HEK293 (cell line): ENCODE results near the gene GAMT.
A peak's percentile ranks its signal among the peaks of the same experiment; 100 is the strongest.

Experiments used
- CTCF ChIA-PET: fragments of 350-600 bp; formaldehyde crosslinking; extraction: SDS; loops from one replicate; lab custom pipeline; 2021; ENCODE audit warnings: antibody characterized with exemption; lab: Yijun Ruan, JAX
- POLR2A ChIA-PET: fragments of 300-600 bp; formaldehyde crosslinking; extraction: SDS; loops from one replicate; lab custom pipeline; 2020; ENCODE audit warnings: antibody characterized with exemption, inconsistent platforms; lab: Yijun Ruan, JAX
- H3K27ac ChIP-seq: fragments of 200-500 bp; sonication (Bioruptor generic); 2 replicates; pipeline ENCODE4 v1.5.1; 2014; ENCODE audit warnings: low read depth, low read length, control low read depth, inconsistent platforms; ENCODE audit errors: extremely low read depth
- H3K36me3 ChIP-seq, 2 experiments: fragments of 200-500 bp in 1 of 2; sonication (Bioruptor generic) in 1 of 2; 1 replicate in 1 of 2; 2 replicates in 1 of 2; pipeline ENCODE4 v1.5.1; 2014 to 2017; ENCODE audit warnings: inconsistent platforms in 2 of 2, low read length in 2 of 2; ENCODE audit not compliant: control insufficient read depth in 2 of 2, insufficient read depth in 1 of 2
- H3K4me1 ChIP-seq: fragments of 200-500 bp; sonication (Bioruptor generic); 2 replicates; pipeline ENCODE4 v1.5.1; 2014; ENCODE audit warnings: mild to moderate bottlenecking, low read length, inconsistent platforms; ENCODE audit not compliant: control insufficient read depth, insufficient read depth
- H3K4me3 ChIP-seq: 2 replicates; pipeline ENCODE4 v1.5.1; 2011; ENCODE audit warnings: low read depth, mild to moderate bottlenecking, control low read depth, low read length, moderate library complexity
- H3K9me3 ChIP-seq: fragments of 200-500 bp; sonication (Bioruptor generic); 2 replicates; pipeline ENCODE4 v1.5.1; 2014; ENCODE audit warnings: low read depth, low read length, inconsistent platforms; ENCODE audit not compliant: control insufficient read depth, insufficient read depth
- EGR2 ChIP-seq: fragments of 450-650 bp; formaldehyde crosslinking; IDR thresholded peaks from 2 replicates; pipeline ENCODE4 v1.5.1; 2016; ENCODE audit warnings: low read depth, missing biosample characterization, missing genetic modification characterization
- GLIS1 ChIP-seq: fragments of 450-650 bp; formaldehyde crosslinking; IDR thresholded peaks from 2 replicates; pipeline ENCODE4 v1.5.1; 2016; ENCODE audit warnings: missing biosample characterization, missing genetic modification characterization
- KLF7 ChIP-seq: fragments of 450-650 bp; formaldehyde crosslinking; IDR thresholded peaks from 2 replicates; pipeline ENCODE4 v1.5.1; 2016; ENCODE audit warnings: missing biosample characterization, missing genetic modification characterization, borderline replicate concordance
- MEIS1 ChIP-seq: sonication (generic); formaldehyde crosslinking; IDR thresholded peaks from 2 replicates; pipeline ENCODE4 v1.8.1; 2022; ENCODE audit warnings: missing genetic modification reagents, mild to moderate bottlenecking, borderline replicate concordance
- SCRT1 ChIP-seq: fragments of 450-650 bp; formaldehyde crosslinking; IDR thresholded peaks from 2 replicates; pipeline ENCODE4 v1.5.1; 2016; ENCODE audit warnings: missing biosample characterization, missing genetic modification characterization, borderline replicate concordance
- SCRT2 ChIP-seq: fragments of 450-650 bp; formaldehyde crosslinking; IDR thresholded peaks from 2 replicates; pipeline ENCODE4 v1.5.1; 2016; ENCODE audit warnings: missing biosample characterization, missing genetic modification characterization
- SP2 ChIP-seq: fragments of 450-650 bp; formaldehyde crosslinking; IDR thresholded peaks from 2 replicates; pipeline ENCODE4 v1.5.1; 2016; ENCODE audit warnings: missing biosample characterization, missing genetic modification characterization
- WT1 ChIP-seq: fragments of 450-650 bp; formaldehyde crosslinking; IDR thresholded peaks from 2 replicates; pipeline ENCODE4 v1.5.1; 2016; ENCODE audit warnings: missing biosample characterization, missing genetic modification characterization
- ZBTB44 ChIP-seq: fragments of 450-650 bp; IDR thresholded peaks from 2 replicates; pipeline ENCODE4 v1.5.1; 2018; ENCODE audit warnings: missing biosample characterization, mild to moderate bottlenecking, missing genetic modification characterization
- ZBTB6 ChIP-seq: fragments of 450-650 bp; formaldehyde crosslinking; IDR thresholded peaks from 2 replicates; pipeline ENCODE4 v1.5.1; 2017; ENCODE audit warnings: missing biosample characterization, missing genetic modification characterization
- ZFHX2 ChIP-seq: fragments of 450-650 bp; formaldehyde crosslinking; conservative IDR thresholded peaks from 2 replicates; pipeline ENCODE4 v1.5.1; 2016; ENCODE audit warnings: missing biosample characterization, missing genetic modification characterization
- ZIC2 ChIP-seq: fragments of 450-650 bp; formaldehyde crosslinking; IDR thresholded peaks from 2 replicates; pipeline ENCODE4 v1.5.1; 2016; ENCODE audit warnings: missing biosample characterization, missing genetic modification characterization
- ZNF148 ChIP-seq: fragments of 450-650 bp; formaldehyde crosslinking; IDR thresholded peaks from 2 replicates; pipeline ENCODE4 v1.5.0; 2017; ENCODE audit warnings: missing biosample characterization, missing genetic modification characterization, borderline replicate concordance
- ZNF214 ChIP-seq: fragments of 450-650 bp; formaldehyde crosslinking; IDR thresholded peaks from 2 replicates; pipeline ENCODE4 v1.5.1; 2017; ENCODE audit warnings: missing biosample characterization, mild to moderate bottlenecking, missing genetic modification characterization, borderline replicate concordance
- ZNF221 ChIP-seq: fragments of 450-650 bp; formaldehyde crosslinking; IDR thresholded peaks from 2 replicates; pipeline ENCODE4 v1.5.1; 2017; ENCODE audit warnings: missing biosample characterization, missing genetic modification characterization, borderline replicate concordance
- ZNF266 ChIP-seq: fragments of 450-650 bp; formaldehyde crosslinking; IDR thresholded peaks from 2 replicates; pipeline ENCODE4 v1.5.1; 2016; ENCODE audit warnings: missing biosample characterization, missing genetic modification characterization, low read depth
- ZNF274 ChIP-seq, 2 experiments: fragments of 200-500 bp in 1 of 2; fragments of 450-650 bp in 1 of 2; sonication (Bioruptor generic) in 1 of 2; formaldehyde crosslinking in 1 of 2; IDR thresholded peaks; 2 replicates each; pipeline versions ENCODE4 v1.5.1 to v1.6.1; 2014 to 2016; ENCODE audit warnings: borderline replicate concordance in 1 of 2, inconsistent platforms in 1 of 2, low read length in 1 of 2, missing biosample characterization in 1 of 2, missing genetic modification characterization in 1 of 2
- ZNF37A ChIP-seq: fragments of 450-650 bp; IDR thresholded peaks from 2 replicates; pipeline ENCODE4 v1.5.1; 2018; ENCODE audit warnings: missing biosample characterization, missing genetic modification characterization
- ZNF394 ChIP-seq: fragments of 450-650 bp; formaldehyde crosslinking; IDR thresholded peaks from 2 replicates; pipeline ENCODE4 v1.5.1; 2016; ENCODE audit warnings: missing biosample characterization, missing genetic modification characterization, mild to moderate bottlenecking, moderate library complexity, borderline replicate concordance
- ZNF510 ChIP-seq: fragments of 450-650 bp; formaldehyde crosslinking; IDR thresholded peaks from 2 replicates; pipeline ENCODE4 v1.5.1; 2018; ENCODE audit warnings: mild to moderate bottlenecking, missing genetic modification characterization, missing biosample characterization; ENCODE audit not compliant: insufficient replicate concordance
- ZNF600 ChIP-seq: fragments of 450-650 bp; formaldehyde crosslinking; IDR thresholded peaks from 2 replicates; pipeline ENCODE4 v1.5.1; 2016; ENCODE audit warnings: missing biosample characterization, missing genetic modification characterization
- ZNF623 ChIP-seq: fragments of 450-650 bp; formaldehyde crosslinking; IDR thresholded peaks from 2 replicates; pipeline ENCODE4 v1.5.1; 2016; ENCODE audit warnings: missing biosample characterization, missing genetic modification characterization
- ZNF670 ChIP-seq: fragments of 450-650 bp; formaldehyde crosslinking; IDR thresholded peaks from 2 replicates; pipeline ENCODE4 v1.5.1; 2016; ENCODE audit warnings: missing biosample characterization, missing genetic modification characterization, low read depth
- ZXDB ChIP-seq: fragments of 450-650 bp; formaldehyde crosslinking; IDR thresholded peaks from 2 replicates; pipeline ENCODE4 v1.5.1; 2016; ENCODE audit warnings: missing biosample characterization, missing genetic modification characterization

GAMT gene

GRCh38 chr19:1432507-1432887, 31.2 kb upstream of the GAMT start:
- TF ChIP-seq ZNF623 (tag by site-specific recombination), result peak; percentile 43; the same call in 1 of the 2 replicates
- TF ChIP-seq ZXDB (tag by site-specific recombination), result no peak
- Histone ChIP-seq H3K4me1 (no peaks in the 10 kb centered on the region), H3K9me3 (no peaks in the 10 kb centered on the region), H3K36me3 (peaks cover 17 to 70% of the 10 kb centered on the region in 2 experiments; a peak in 2 of 3 replicates), H3K4me3 (no peak overlapping the region), H3K27ac (no peak overlapping the region)
- CTCF ChIA-PET, result no interaction called here
- POLR2A ChIA-PET, result no interaction called here

GRCh38 chr19:1431759-1432506, 30.6 kb upstream of the GAMT start:
- ChIA-PET CTCF (interaction anchor here (0.6 to 0.7 kb wide), 2 partner anchors 407 to 1779 kb away, joined by 3 to 4 read pairs; no protein-coding TSS in a partner anchor), POLR2A (interaction anchor here (0.7 kb wide), 1 partner anchor 11 kb away, joined by 4 read pairs; no protein-coding TSS in a partner anchor)
- Histone ChIP-seq H3K9me3 (no peaks in the 10 kb centered on the region), H3K4me3 (no peak overlapping the region), H3K27ac (peak overlapping the region; percentile 5; the same call in 1 of the 2 replicates), H3K4me1 (no peaks in the 10 kb centered on the region), H3K36me3 (peaks cover 17 to 76% of the 10 kb centered on the region in 2 experiments; a peak in 2 of 3 replicates)
- TF ChIP-seq GLIS1 (no peak), ZIC2 (tag by site-specific recombination) (0 out of 2 replicates have a peak, but pooled peaks have one; percentile 7), ZNF600 (tag by site-specific recombination) (peak; percentile 81; the same call in 1 of the 2 replicates)

- H3K27ac ChIP-seq, result no peak overlapping the region
- peaks cover 17 to 87% of the 10 kb centered on the region in 2 experiments; a peak in 2 of 3 replicates for H3K36me3 ChIP-seq
- H3K9me3 ChIP-seq, result no peaks in the 10 kb centered on the region
- CTCF ChIA-PET, result interaction anchor here (0.6 to 0.8 kb wide), 2 partner anchors 14 to 25 kb away, joined by 3 read pairs; no protein-coding TSS in a partner anchor
- no peaks in the 10 kb centered on the region for H3K4me1 ChIP-seq
- POLR2A ChIA-PET, result interaction anchor here (0.7 kb wide), 1 partner anchor 168 kb away, joined by 3 read pairs; no protein-coding TSS in a partner anchor
- H3K4me3 ChIP-seq, result no peak overlapping the region
- TF ChIP-seq ZBTB44 (tag by site-specific recombination) (no peak), KLF7 (tag by site-specific recombination) (no peak), ZNF214 (tag by site-specific recombination) (no peak), ZNF266 (no peak), ZNF670 (tag by site-specific recombination) (no peak), GLIS1 (peak; percentile 92), EGR2 (tag by site-specific recombination) (0 out of 2 replicates have a peak, but pooled peaks have one; percentile 24), MEIS1 (no peak), SCRT2 (peak; percentile 56), ZNF148 (no peak), SCRT1 (tag by site-specific recombination) (peak; percentile 74), ZBTB6 (tag by site-specific recombination) (peak; percentile 16; the same call in 1 of the 2 replicates), ZFHX2 (tag by site-specific recombination) (peak; percentile 34), WT1 (tag by site-specific recombination) (no peak), ZNF37A (no peak), ZNF221 (no peak), SP2 (tag by site-specific recombination) (0 out of 2 replicates have a peak, but pooled peaks have one; percentile 8), ZNF394 (tag by site-specific recombination) (no peak), ZNF274 (IDR thresholded peaks at IDR 0.05; ENCODE audit: low read length) (no peak), ZNF274 (tag by site-specific recombination; IDR thresholded peaks at IDR 0.05; ENCODE audit: borderline replicate concordance) (no peak), ZNF510 (tag by site-specific recombination) (no peak)
Observed at GRCh38 chr19:1430246-1430645, 28.9 kb upstream of the GAMT start.
